Stomach (tissue), 9 donors: Measurements from ENCODE around the gene GPS1. TPM values are rescaled to one million over a fixed set of nuclear protein-coding genes. Genes with fewer than 3 reads are reported as not detected.

Experiments
- DNase-seq, 2 donors: peaks; one replicate each; pipeline versions ENCODE4 v3.0.0 to v3.0.0-alpha.2; 2013 to 2019
- H3K27ac ChIP-seq, 5 donors: fragments of 200-600 bp in 4 of 5; sonication (generic) in 4 of 5; one replicate each; pipeline ENCODE4 v1.5.1; 2013 to 2019; ENCODE audit warnings: mild to moderate bottlenecking in 1 of 5, moderate library complexity in 1 of 5
- H3K27me3 ChIP-seq, 3 donors: fragments of 200-600 bp; sonication (generic); one replicate each; pipeline ENCODE4 v1.5.1; 2017 to 2019; ENCODE audit warnings: mixed run types in 1 of 3
- H3K36me3 ChIP-seq, 4 donors: fragments of 200-600 bp; sonication (generic); 1 replicate in 3 of 4; 2 replicates in 1 of 4; pipeline ENCODE4 v1.5.1; 2016 to 2019
- H3K4me1 ChIP-seq, 4 donors: fragments of 200-600 bp; sonication (generic); one replicate each; pipeline ENCODE4 v1.5.1; 2016 to 2019
- H3K4me3 ChIP-seq, 4 donors: fragments of 200-600 bp; sonication (generic) in 3 of 4; one replicate each; pipeline ENCODE4 v1.5.1; 2016 to 2019; ENCODE audit warnings: mild to moderate bottlenecking in 1 of 4
- H3K9me3 ChIP-seq, 4 donors: fragments of 200-600 bp; sonication (generic); one replicate each; pipeline ENCODE4 v1.5.1; 2016 to 2019
- CTCF ChIP-seq, 7 experiments: fragments of 450-650 bp in 4 of 7; fragments of 200-600 bp in 3 of 7; sonication (generic) in 3 of 7; IDR thresholded peaks; one replicate each; pipeline ENCODE4 v1.5.1; 2016 to 2019; ENCODE audit warnings: antibody characterized with exemption in 7 of 7, control low read depth in 2 of 7, mild to moderate bottlenecking in 1 of 7
- EP300 ChIP-seq: sonication (generic); formaldehyde crosslinking; IDR thresholded peaks from one replicate; pipeline ENCODE4 v1.6.1; 2017; ENCODE audit warnings: antibody characterized with exemption
- POLR2A ChIP-seq, 4 donors: fragments of 450-650 bp; IDR thresholded peaks; one replicate each; pipeline ENCODE4 v1.6.1; 2016; ENCODE audit warnings: antibody characterized with exemption in 4 of 4, control low read depth in 2 of 4, mild to moderate bottlenecking in 1 of 4, moderate library complexity in 1 of 4
- POLR2AphosphoS5 ChIP-seq, 3 donors: sonication (generic); formaldehyde crosslinking; IDR thresholded peaks; one replicate each; pipeline ENCODE4 v1.6.1; 2016; ENCODE audit warnings: antibody characterized with exemption in 3 of 3
- WGBS, 5 donors: extraction: QIAGEN DNeasy Blood & Tissue Kit in 3 of 5; methylation state at CpG; one replicate each; pipeline versions ENCODE4 v1.1.5 to v1.1.7; 2013 to 2018; 5-methylcytosine and 5-hydroxymethylcytosine counted together
- intact Hi-C: fragments of 100-400 bp; cut with DNase I; formaldehyde crosslinking; loops from one replicate; pipeline ENCODE4 v1.15.1; 2023; ENCODE audit warnings: low total_unique reads
- polyA plus RNA-seq, 3 donors: library from polyadenylated mRNA; stranded (reverse); fragments of 200-250 nt; gene quantifications; one replicate each; pipeline ENCODE4 v1.2.3, GENCODE V29; 2013
- total RNA-seq, 5 donors: library from RNA; depleted of rRNA; stranded (reverse); fragments of >200 nt; gene quantifications; one replicate each; pipeline versions ENCODE4 v1.1.0 to v1.2.3, GENCODE V29; 2014 to 2016
- donor health status: healthy with polysubstance abuse.
- donor health status: Bipolar disorder and iron deficiency.
- donor health status: healthy.

GPS1 gene
- total and polyA plus RNA-seq, 8 donors = 28.0 to 329 (median 101) TPM

GRCh38 chr17:82055023-82055964, 3.6 kb downstream of the GPS1 start:
- Histone ChIP-seq H3K4me3 (no peak overlapping the region), H3K4me1 (peaks cover 25 to 42% (median 33%) of the 10 kb centered on the region in 4 donors), H3K27ac (no peak overlapping the region), H3K36me3 (peaks cover 54 to 72% (median 70%) of the 10 kb centered on the region in 4 donors), H3K9me3 (no peaks in the 10 kb centered on the region), H3K27me3 (no peaks in the 10 kb centered on the region)
- DNase-seq = no peak
- intact Hi-C loops = no loop called here
- WGBS, 5 donors = 76 to 85% (median 77%) methylated on average over 10 to 26 of the region's 26 CpGs
- no peak for TF ChIP-seq EP300
- no peak for TF ChIP-seq CTCF (IDR thresholded peaks at IDR 0.05)
- no peak for TF ChIP-seq POLR2A (IDR thresholded peaks at IDR 0.05)
- no peak for TF ChIP-seq POLR2AphosphoS5 (IDR thresholded peaks at IDR 0.05)

- no peak overlapping the region for H3K4me3 ChIP-seq
- no peaks in the 10 kb centered on the region for H3K27me3 ChIP-seq
- no peaks in the 10 kb centered on the region for H3K9me3 ChIP-seq
- 84 to 89% (median 89%) methylated on average over 17 to 28 of the region's 28 CpGs for WGBS, 5 donors
- H3K27ac ChIP-seq = no peak overlapping the region
- H3K4me1 ChIP-seq = peaks cover 18 to 34% (median 25%) of the 10 kb centered on the region in 4 donors
- peaks cover 63 to 81% (median 79%) of the 10 kb centered on the region in 4 donors for H3K36me3 ChIP-seq
- intact Hi-C loops = no loop called here
- no peak for DNase-seq
- TF ChIP-seq EP300 (no peak), POLR2AphosphoS5 (IDR thresholded peaks at IDR 0.05) (no peak), POLR2A (IDR thresholded peaks at IDR 0.05) (no peak), CTCF (IDR thresholded peaks at IDR 0.05) (no peak)
These were observed 4.4 kb downstream of the GPS1 start for GRCh38 chr17:82055965-82056728.

- Histone ChIP-seq H3K4me1 (peaks cover 18 to 33% (median 24%) of the 10 kb centered on the region in 4 donors), H3K27ac (no peak overlapping the region), H3K9me3 (no peaks in the 10 kb centered on the region), H3K36me3 (peaks cover 67 to 89% (median 87%) of the 10 kb centered on the region in 4 donors), H3K4me3 (no peak overlapping the region), H3K27me3 (no peaks in the 10 kb centered on the region)
- DNase-seq = no peak
- no peak for TF ChIP-seq EP300
- TF ChIP-seq POLR2A (IDR thresholded peaks at IDR 0.05) = no peak
- no peak for TF ChIP-seq CTCF (IDR thresholded peaks at IDR 0.05)
- no peak for TF ChIP-seq POLR2AphosphoS5 (IDR thresholded peaks at IDR 0.05)
- intact Hi-C loops = no loop called here
- 79 to 92% (median 83%) methylated on average over 14 to 29 of the region's 29 CpGs for WGBS, 5 donors
These were observed 5.3 kb downstream of the GPS1 start for GRCh38 chr17:82056729-82057621.
